Vagina (tissue), 2 donors: ENCODE data around the gene IRF9. TPM values are rescaled to one million over a fixed set of nuclear protein-coding genes. Genes with fewer than 3 reads are reported as not detected.

ENCODE experiments used
- microRNA-seq: library from miRNA; unstranded; fragments of <30 nt; microRNA quantifications from one replicate; pipeline ENCODE4, GENCODE V29; 2017; ENCODE audit warnings: borderline number of aligned reads, borderline replicate concordance
- small RNA-seq: library from RNA; depleted of rRNA; stranded (forward); fragments of <200 nt; gene quantifications from one replicate; pipeline ENCODE3, GENCODE V24; 2016
- total RNA-seq: library from RNA; depleted of rRNA; stranded (reverse); fragments of >200 nt; gene quantifications from one replicate; pipeline ENCODE4 v1.2.3, GENCODE V29; 2016

IRF9 gene
- total RNA-seq, 1 donor from 2014 or later: 55.0 TPM

Small RNA genes lying within 50 kb of the gene (microRNA-seq; reads per million reads assigned to microRNA genes)
- not detected for gene MIR7703

Small RNA genes lying within 50 kb of the gene (small RNA-seq; reads per million reads assigned to genes)
- gene AL136295.4: not detected
- gene CHMP4A: not detected
- gene IPO4: not detected
- gene IRF9: not detected
- not detected for gene MDP1
- 0.52 reads per million for gene RNA5SP383

Other genes with a start within 250 kb of the IRF9 start
- 21.4 TPM for gene DHRS4, start 207.5 kb upstream of the IRF9 start, total RNA-seq
- 16.7 TPM for gene DHRS4L2, start 172.3 kb upstream of the IRF9 start, total RNA-seq
- gene CARMIL3, start 109.3 kb upstream of the IRF9 start, total RNA-seq: 1.2 TPM
- not detected for gene CPNE6, start 89.7 kb upstream of the IRF9 start, total RNA-seq
- gene PCK2, start 67.0 kb upstream of the IRF9 start, total RNA-seq: 18.7 TPM
- gene DCAF11, start 46.5 kb upstream of the IRF9 start, total RNA-seq: 75.6 TPM
- gene NRL, start 46.3 kb upstream of the IRF9 start, total RNA-seq: 1.2 TPM
- gene FITM1, start 30.6 kb upstream of the IRF9 start, total RNA-seq: not detected
- 118 TPM for gene PSME1, start 25.1 kb upstream of the IRF9 start, total RNA-seq
- gene EMC9, start 19.7 kb upstream of the IRF9 start, total RNA-seq: 23.8 TPM
- gene PSME2, start 14.7 kb upstream of the IRF9 start, total RNA-seq: 131 TPM
- gene RNF31, start 13.8 kb upstream of the IRF9 start, total RNA-seq: 87.9 TPM
- gene REC8, start 10.8 kb downstream of the IRF9 start, total RNA-seq: 5.9 TPM
- gene IPO4, start 27.6 kb downstream of the IRF9 start, total RNA-seq: 28.5 TPM
- gene TM9SF1, start 34.2 kb downstream of the IRF9 start, total RNA-seq: 37.3 TPM
- 0.74 TPM for gene TSSK4, start 44.4 kb downstream of the IRF9 start, total RNA-seq
- 37.6 TPM for gene CHMP4A, start 52.2 kb downstream of the IRF9 start, total RNA-seq
- 32.7 TPM for gene MDP1, start 54.8 kb downstream of the IRF9 start, total RNA-seq
- gene NEDD8, start 71.1 kb downstream of the IRF9 start, total RNA-seq: 140 TPM
- gene GMPR2, start 71.7 kb downstream of the IRF9 start, total RNA-seq: 35.6 TPM
- 64.1 TPM for gene TINF2, start 81.4 kb downstream of the IRF9 start, total RNA-seq
- 269 TPM for gene TGM1, start 101.9 kb downstream of the IRF9 start, total RNA-seq
- 43.5 TPM for gene RABGGTA, start 110.3 kb downstream of the IRF9 start, total RNA-seq
- gene DHRS1, start 138.5 kb downstream of the IRF9 start, total RNA-seq: 84.2 TPM
- gene NOP9, start 138.6 kb downstream of the IRF9 start, total RNA-seq: 13.8 TPM
- gene CIDEB, start 146.7 kb downstream of the IRF9 start, total RNA-seq: 16.0 TPM
- gene LTB4R2, start 148.9 kb downstream of the IRF9 start, total RNA-seq: 66.5 TPM
- 35.1 TPM for gene LTB4R, start 150.2 kb downstream of the IRF9 start, total RNA-seq
- gene ADCY4, start 173.8 kb downstream of the IRF9 start, total RNA-seq: 32.7 TPM
- 10.1 TPM for gene RIPK3, start 178.7 kb downstream of the IRF9 start, total RNA-seq
- 47.9 TPM for gene NFATC4, start 206.9 kb downstream of the IRF9 start, total RNA-seq
- gene NYNRIN, start 237.7 kb downstream of the IRF9 start, total RNA-seq: 14.7 TPM